HG03439 (cell line): ENCODE data around the gene MAST4.

Experiments used
- ATAC-seq: cut with Tn5 transposase; IDR thresholded peaks from one replicate; pipeline ENCODE4 v1.9.1; 2021; ENCODE audit warnings: mild to moderate bottlenecking, moderate library complexity; ENCODE audit not compliant: unreplicated experiment

The MAST4 gene

DNA sequence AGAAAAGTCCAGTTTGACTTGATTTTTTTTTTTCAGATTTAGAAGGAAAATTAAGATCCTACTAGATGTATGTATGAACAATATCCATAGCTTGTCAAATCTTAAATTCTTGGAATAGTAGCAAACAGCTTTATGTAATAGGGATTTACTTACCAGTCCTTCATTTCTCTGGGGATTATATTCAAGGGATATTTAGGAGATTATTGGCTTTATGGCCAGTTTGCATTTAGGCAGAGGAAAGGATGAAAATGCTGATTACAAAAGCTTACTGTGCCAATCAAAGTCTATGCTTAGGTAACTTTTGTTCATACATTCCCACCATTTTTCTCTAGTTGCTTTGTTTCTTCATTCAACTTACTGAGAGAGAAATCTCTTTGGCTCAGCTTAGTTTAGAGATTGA is 47.9 kb downstream of the MAST4 start:
- no peak for ATAC-seq

DNA sequence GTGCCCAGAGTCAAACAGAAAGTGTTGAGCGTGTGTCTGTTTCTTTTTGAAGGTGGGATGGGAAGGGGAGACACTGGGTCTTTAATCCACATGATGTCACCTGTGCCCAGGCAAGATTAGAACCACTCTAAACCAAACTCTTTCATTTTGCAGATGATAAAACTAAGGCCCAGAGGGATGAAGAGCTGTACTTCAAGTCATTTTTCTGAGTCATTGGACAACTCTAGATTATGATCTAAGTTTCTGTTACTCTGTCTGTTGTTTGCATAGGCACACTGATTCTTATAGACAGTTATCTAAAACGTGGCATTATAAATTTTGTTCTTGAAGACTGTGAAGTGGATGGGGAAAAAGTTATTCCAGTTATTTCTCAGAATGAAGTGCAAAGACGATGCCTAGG is 48.8 kb downstream of the MAST4 start:
- no peak for ATAC-seq

DNA sequence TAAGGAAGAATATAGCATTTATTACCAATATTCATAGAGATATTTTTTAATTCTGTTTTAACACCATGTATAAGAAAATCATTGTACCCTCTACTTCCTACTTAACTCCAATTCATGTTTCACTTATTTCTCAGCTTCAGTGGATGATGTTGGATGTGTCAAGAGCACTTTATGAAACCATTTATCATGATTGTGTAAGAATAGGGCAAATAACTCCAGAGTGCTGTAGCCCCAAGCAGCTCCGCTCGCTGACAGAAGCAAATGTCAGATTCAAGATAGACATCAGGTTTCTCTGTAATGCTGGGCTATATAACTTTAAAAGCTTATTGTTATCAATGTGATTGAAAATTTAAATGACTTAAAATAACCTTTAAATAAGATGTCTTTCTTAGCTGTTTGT is 50.4 kb downstream of the MAST4 start:
- no peak for ATAC-seq

DNA sequence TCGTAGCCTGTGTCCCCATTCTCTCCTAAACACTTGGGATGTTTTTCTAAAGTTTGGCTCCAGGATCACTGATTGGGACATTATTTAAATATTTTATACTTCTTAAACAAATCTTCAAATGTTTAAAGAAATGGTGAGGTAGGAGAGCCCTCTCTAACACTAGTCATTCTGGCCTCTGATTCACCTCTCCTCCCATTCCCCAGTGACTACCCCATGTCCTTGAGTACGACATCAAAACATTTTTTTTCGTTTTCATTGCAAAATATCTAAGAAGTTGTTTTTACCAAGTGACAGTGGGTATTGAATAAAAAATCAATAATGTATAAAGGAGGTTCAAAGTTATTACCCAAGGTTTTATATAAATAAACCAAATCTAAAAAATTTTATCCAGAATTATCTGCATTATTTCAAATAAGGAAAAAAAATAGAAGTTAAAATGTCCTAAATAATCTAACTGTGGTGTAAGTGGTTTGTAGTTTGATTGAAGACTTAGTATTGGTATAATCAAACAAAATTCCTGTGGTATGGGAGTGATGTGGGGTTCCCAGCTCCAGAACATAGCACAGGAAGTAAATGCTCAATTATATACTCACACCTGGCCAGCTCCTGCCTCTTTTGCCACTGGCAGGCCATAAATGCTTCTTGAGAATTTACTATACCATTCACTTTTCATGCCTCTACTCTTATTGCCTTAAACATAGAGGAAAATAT is 51.1 kb downstream of the MAST4 start:
- no peak for ATAC-seq

DNA sequence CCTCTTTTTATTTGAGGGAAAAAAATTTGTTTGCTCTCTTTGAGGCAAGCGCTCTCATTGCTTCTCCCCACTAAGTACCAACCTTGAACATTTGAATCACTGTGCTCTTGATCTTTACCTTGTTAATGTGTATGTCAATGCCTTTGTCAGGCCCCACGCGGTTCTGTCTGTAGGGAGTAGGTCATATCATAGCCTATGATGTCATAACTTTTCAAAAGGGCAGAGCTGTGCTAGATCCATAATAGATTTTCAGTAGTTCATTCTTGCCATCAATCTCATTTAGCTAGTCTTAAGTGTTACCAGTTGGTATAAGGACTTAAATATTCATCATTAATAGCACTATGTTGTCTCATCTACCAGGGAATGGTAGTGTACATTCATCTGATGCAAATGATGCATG is 56.6 kb downstream of the MAST4 start:
- no peak for ATAC-seq

DNA sequence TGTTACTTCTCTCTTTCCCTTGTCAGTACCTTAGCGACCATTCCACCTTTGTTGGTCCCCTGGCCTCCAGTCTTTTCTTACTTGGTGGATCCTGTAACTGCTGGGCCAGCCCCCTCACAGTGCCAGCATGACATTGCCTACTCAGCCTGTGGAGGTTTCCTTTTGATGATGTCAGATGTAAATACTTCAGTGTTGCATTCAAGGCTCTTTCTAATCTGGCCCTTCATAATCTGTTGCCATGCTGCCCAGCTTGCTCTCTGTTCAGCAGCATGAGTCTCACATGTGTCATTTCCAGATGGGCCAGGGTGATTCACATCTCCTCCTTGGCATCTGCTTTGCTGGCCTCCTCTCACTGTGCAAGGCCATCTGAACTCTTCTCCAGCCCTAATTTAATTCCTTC is 57.1 kb downstream of the MAST4 start:
- ATAC-seq = no peak

DNA sequence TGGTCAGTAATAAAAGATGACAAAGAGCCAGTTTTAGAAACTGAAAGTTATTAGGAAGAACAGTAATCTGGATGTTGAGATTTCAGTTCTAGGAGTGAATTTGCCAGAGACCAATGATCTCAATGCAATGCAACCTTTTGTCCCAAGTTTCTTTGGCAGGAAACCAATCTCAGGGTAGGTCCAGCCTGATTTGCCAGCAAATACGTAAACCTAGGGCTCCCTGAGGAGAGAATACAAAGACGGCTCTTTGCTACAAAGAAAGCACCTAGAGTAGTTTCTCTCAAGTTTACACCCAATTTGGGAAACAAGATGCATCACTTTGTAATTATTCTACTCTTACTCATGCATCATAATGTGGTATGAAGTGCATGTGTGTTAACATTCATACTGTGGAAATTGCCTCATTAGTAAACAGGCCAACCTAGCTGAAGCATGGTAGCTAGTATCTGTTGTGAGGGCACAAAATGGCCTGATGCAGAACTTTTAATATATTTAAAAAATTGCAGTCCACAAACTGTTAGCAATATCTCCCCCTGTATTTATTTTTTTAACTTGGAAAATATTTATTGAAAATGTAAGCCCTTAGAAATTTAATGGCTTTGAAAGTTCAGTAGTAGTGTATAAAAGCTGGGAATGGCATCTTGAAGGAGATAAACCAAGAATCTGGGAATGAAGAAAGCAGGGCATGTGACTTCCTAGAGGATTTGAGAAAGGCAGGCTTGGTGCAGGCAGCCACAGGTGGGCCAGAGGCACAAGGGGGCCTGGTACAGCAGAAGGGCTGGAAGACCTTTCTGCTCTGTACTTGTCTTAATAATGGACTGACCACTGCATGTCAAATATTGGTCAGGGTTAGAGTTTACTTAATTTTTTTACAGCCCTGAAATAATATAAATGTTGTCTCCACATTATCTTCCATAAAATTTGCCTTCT is 59.5 kb downstream of the MAST4 start:
- ATAC-seq = no peak

DNA sequence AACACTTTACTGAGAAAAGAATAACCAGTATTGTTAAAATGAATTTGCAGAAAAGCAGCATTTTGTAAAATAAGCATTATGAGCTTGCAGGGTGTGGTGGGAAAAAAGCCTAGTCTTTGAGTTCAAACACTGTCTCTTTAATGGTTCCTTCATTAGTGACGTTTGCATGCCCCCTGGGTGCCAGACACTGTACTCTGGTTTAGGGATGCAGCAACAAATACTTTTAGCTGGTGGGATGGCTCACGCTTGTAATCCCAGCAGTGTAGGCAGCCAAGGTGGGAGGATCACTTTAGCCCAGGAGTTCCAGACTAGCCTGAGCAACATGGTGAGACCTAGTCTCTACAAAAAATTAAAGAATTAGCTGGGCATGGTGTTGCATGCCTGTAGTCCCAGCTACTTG is 62.3 kb downstream of the MAST4 start:
- ATAC-seq = no peak

DNA sequence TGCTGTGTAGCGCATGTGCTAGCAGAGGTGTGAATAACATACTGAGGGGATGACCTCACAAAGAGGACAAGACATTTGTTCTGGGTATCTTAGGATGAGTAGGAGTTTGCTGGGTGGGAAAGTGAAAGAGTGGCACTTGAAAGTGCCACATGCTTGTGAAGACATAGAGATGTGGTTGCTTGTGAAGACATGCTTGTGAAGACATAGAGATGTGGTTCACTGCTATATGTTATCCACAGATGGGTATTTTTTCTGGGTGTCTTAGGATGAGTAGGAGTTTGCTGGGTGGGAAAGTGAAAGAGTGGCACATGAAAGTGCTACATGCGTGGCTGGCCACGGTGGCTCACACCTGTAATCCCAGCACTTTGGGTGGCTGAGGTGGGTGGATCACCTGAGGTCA is 63.6 kb downstream of the MAST4 start:
- no peak for ATAC-seq

DNA sequence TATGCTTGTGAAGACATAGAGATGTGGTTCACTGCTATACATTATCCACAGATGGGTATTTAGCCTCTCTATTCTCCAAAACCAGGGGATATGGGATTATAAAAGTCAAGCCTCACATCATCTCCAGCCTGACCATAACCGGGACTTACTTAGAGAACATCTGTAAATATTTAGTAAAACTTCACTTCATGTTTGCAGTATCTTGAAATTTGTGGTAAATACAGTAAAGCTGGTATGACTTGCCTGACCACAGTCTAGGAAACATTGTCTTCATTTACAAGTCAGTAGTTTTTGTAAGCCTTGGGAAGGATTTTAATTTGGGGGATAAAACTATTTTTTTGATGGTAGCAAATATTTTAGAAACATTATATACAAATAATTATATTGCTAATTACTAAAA is 64.2 kb downstream of the MAST4 start:
- no peak for ATAC-seq

DNA sequence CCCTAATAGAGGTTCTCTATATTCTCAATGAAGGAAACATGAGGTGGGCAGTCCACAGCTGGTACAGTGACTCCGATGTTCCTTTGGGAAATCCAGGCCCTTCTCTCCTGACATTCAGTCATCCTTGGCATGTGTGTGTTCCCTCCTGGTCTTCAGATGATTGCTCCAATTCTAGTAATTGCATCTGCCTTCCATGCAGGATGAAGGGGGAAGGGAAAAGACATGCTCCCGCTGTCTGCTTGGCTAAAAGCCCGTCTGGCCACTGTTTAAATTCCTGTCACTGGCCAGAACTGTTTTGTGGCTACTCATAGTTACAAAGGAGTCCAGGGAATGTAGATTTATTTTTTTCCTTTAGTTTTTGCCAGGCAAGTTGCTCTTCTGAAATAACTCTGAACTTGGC is 65.0 kb downstream of the MAST4 start:
- no peak for ATAC-seq

DNA sequence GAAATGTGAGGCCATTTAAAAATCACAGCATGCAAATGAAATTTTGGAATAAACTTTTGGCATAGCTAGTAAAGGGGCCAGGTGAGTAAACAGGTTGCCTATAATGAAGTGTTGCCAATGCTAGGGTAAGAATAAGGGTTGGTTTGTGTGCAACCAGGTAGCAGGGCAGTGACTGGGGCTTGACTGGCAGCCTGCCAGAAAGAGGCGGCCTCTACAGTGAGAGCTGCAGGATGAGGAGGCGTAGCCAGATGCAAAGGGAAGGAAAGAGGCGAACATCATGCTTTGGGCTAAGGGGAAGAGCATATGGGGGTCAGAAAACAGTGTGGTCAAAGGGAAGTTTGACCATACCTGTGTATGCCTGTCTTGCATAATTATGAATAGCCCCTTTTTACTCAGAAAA is 70.6 kb downstream of the MAST4 start:
- no peak for ATAC-seq

DNA sequence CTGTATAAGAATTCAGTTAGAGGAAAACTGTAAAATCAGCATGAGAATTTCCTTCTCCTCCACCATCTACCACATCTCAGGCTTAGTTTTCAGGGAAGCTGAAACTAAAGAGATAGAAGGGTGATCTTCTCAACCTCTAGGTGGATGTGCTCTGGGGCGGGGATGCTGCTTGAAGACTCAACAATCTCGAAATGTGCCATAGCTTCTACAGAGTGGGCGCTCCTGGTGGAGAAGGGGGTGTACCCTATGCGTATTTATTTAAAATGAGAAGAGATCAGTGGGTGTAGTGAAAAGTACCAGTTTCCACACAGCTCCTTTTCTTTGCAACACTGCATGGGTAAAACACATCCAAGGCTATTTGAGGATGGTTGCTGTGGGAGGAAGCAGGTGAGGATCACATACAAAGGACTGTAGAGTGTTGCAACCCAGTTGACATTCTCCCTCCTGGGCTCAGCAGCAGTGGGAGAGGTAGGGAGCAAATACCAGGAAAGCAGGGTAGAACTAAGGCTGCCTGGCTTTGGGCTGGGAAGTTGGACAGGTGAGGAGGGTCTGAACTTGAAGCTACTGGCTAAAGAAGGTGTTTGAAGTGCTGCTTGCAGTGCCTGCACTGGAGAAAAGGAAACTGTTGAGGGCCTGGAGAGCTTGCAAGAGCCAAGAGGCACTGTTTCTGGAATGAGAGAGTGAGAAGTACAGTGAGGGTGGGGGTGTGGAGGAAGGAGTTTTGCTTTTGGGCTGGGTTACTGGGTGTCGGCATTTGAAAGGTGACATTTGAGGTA is 73.1 kb downstream of the MAST4 start:
- no peak for ATAC-seq

DNA sequence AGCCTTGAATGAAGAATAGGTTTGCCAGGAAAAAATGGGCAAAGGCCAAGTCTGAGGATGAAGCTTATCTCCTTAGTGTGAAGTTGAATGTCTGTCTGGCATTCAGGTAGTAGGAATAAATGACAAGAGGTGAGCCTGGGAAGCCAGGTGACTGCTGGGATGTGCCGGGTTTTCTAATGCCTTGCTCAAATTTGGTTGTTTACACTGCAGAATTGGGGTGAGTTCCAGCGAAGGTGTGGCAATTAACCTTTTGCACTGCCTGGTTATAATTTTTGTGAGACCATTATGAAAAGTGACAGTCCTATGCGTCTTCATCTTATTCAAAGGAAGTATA is 73.6 kb downstream of the MAST4 start:
- no peak for ATAC-seq

DNA sequence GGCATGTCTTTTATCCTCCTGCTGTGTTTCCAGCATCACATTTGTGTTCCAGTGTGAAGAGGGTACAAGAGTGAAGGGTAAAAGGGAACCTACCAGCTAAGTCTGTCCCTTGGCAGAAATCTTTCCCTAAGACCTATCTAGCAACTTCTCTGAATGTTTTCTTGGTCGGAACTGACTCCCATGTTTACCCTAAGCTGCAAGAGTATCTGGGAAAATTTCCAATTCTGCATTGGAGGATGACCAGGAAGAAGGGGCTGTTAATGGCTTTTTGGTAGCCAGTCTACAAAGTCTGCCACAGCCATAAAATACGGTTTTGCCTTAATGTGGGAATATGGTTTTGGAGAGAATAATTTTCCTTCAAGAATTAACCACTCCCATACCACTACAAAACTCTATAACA is 75.1 kb downstream of the MAST4 start:
- ATAC-seq = no peak

DNA sequence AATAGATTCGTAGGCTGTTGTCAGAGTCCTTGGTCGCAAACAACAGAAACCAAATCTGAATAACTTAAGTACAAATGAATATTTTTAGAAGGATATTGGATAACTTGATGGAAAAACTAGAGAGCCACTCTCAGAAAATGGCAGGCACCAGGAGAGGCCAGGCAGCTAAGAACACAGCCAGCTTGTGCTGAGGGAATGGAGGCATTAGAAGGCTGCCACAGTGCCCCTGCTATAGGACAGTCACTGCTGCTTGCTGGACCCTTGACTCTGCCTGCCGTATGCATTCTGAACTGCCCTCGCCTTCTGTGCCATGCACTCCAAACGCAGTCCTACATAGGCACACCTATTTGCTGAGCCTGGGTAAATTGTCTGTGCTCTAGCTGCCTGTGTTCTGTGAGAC is 78.6 kb downstream of the MAST4 start:
- ATAC-seq = no peak

DNA sequence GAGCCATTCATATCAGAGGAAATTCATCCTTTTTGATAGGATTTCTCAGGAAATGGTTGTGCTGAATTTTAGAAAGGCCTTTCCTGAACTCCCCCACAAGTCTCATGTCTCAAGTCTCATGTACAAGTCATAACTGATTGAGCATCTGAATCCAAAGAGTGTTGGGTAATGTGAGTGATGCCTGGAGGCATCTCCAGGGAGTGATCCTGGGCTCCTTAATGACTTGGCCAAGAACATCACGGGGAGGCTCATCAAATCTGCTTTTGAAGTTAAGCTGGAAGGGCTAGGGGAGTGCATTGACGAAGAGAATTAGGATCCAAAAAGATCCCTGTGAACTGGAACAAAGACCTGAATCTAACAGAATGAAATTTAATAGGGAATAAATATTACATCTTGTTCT is 79.2 kb downstream of the MAST4 start:
- ATAC-seq = no peak

DNA sequence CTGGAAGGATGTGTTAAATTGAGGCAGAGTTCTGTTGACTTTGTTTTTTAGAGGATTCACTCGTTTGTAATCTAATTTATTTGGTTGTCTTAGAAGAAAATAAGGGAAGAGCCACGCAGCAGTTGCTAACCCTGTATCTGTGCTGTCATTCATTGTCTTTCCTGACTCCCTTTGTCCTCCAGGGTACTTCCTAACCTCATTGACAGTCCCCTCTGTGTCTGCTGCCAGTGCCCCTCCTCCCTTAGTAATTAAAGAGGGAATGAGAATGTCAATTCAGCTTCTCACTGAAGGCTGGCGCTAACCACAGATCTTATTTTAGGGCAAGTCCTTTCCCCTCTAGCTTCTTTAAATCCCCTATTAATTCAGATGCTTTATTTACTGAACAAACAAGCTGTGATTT is 84.0 kb downstream of the MAST4 start:
- ATAC-seq = no peak

DNA sequence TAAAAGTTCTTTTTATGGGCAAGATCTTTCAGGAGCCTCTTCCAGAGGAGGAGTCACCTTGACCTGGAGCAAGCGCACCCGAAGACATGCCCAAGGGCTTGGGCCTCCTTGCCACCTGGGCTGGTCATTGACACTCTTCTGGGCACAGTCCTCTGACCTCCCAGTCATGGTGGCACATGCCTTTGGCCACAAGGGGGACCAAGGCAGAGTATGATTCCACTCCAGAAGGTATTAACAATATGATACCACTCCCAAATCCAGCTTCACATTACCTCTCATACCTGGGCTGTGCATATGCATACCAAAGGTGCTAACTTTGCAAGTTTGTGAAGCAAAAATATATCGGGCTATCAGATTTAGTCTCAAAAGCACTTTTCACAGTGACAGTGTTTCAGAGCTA is 84.6 kb downstream of the MAST4 start:
- no peak for ATAC-seq

DNA sequence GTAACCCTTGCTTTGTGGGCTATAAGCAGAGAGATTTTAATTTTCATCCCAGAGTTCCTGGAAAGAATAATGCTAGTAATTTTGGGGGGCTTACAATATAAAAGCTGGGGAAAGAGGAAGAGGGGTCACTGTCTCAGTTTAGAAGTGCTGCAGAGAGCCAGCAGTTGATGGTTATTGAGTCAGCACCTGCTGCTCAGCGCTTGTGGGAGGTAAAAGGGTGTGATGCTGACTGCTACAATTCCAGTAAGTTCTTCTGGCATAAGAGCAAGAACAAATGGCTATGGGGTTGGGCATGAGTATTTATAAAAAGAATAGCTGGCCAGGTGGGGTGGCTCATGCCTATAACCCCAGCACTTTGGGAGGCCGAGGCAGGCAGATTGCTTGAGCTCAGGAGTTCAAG is 88.5 kb downstream of the MAST4 start:
- ATAC-seq = no peak

DNA sequence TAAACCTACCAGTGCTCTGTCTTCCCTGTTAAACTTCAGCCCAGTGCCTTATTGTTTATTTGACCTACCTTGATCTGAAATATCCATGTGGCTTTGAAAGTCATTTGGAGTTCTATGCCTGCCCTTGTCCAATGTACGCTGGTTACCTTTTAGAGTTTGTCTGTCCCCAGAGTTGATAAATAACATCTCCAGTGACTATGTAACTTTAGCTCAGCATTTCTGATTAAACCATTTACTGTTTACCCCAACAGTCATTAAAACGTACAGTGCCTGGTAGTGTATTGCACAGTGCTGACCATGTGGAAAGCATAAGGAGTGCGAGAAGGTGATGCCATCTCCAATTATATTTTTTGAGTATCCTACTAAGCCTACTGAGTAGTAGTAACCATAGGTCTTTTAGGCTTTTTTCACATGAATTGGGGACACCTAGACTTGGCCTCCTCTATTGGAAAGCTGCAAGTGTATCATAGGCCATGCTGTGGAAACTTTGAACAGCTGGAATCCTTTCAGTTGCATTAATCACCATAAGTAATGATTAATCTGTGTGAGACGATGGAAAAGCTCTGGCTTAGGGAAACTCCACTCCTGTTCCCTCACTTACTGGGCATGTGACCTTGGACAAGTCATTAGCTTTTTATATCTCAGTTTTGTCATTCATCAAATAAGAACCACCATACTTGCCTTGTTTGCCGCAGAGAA is 93.5 kb downstream of the MAST4 start:
- ATAC-seq = no peak
